HL-60 (cell line): ENCODE results near the gene MICALL2.

ENCODE experiments used
- POLR2AphosphoS5 ChIP-seq: IDR thresholded peaks from 2 replicates; pipeline ENCODE4 v1.6.1; 2012; ENCODE audit warnings: low read depth
- TF ChIP-seq, protein P1 (sequence below): IDR thresholded peaks from one replicate; pipeline ENCODE4 v1.5.1; 2011; ENCODE audit warnings: low read length, control low read depth, inconsistent platforms; ENCODE audit not compliant: insufficient read depth
- TF ChIP-seq, protein P2 (sequence below): IDR thresholded peaks from 2 replicates; pipeline ENCODE4 v1.6.1; 2012; ENCODE audit warnings: low read depth; ENCODE audit not compliant: insufficient replicate concordance

DNA sequence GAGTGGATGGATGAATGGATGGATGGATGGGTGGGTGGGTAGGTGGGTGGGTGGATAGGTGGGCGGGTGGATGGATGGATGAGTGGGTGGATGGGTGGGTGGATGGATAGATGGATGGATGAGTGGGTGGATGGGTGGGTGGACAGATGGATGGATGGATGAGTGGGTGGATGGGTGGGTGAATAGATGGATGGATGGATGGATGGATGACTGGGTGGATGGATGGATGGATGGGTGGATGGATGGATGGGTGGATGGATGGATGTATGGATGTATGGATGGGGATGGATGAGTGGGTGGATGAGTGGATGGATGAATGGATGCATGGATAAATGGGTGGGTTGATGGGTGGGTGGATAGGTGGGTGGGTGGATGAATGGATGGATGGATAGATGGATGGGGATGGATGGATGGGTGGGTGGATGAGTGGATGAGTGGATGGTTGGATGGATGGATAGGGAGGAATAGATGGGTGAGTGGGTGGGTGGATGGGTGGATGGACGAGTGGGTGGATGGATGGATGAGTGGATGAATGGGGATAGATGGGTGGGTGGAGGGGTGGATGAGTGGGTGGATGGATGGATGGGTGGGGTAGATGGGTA lies 43.8 kb downstream of the MICALL2 start:
- TF ChIP-seq POLR2AphosphoS5, result no peak
- TF ChIP-seq, protein P1, sequence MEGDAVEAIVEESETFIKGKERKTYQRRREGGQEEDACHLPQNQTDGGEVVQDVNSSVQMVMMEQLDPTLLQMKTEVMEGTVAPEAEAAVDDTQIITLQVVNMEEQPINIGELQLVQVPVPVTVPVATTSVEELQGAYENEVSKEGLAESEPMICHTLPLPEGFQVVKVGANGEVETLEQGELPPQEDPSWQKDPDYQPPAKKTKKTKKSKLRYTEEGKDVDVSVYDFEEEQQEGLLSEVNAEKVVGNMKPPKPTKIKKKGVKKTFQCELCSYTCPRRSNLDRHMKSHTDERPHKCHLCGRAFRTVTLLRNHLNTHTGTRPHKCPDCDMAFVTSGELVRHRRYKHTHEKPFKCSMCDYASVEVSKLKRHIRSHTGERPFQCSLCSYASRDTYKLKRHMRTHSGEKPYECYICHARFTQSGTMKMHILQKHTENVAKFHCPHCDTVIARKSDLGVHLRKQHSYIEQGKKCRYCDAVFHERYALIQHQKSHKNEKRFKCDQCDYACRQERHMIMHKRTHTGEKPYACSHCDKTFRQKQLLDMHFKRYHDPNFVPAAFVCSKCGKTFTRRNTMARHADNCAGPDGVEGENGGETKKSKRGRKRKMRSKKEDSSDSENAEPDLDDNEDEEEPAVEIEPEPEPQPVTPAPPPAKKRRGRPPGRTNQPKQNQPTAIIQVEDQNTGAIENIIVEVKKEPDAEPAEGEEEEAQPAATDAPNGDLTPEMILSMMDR, result no peak
- TF ChIP-seq, protein P2, sequence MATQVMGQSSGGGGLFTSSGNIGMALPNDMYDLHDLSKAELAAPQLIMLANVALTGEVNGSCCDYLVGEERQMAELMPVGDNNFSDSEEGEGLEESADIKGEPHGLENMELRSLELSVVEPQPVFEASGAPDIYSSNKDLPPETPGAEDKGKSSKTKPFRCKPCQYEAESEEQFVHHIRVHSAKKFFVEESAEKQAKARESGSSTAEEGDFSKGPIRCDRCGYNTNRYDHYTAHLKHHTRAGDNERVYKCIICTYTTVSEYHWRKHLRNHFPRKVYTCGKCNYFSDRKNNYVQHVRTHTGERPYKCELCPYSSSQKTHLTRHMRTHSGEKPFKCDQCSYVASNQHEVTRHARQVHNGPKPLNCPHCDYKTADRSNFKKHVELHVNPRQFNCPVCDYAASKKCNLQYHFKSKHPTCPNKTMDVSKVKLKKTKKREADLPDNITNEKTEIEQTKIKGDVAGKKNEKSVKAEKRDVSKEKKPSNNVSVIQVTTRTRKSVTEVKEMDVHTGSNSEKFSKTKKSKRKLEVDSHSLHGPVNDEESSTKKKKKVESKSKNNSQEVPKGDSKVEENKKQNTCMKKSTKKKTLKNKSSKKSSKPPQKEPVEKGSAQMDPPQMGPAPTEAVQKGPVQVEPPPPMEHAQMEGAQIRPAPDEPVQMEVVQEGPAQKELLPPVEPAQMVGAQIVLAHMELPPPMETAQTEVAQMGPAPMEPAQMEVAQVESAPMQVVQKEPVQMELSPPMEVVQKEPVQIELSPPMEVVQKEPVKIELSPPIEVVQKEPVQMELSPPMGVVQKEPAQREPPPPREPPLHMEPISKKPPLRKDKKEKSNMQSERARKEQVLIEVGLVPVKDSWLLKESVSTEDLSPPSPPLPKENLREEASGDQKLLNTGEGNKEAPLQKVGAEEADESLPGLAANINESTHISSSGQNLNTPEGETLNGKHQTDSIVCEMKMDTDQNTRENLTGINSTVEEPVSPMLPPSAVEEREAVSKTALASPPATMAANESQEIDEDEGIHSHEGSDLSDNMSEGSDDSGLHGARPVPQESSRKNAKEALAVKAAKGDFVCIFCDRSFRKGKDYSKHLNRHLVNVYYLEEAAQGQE, result no peak
